Transverse colon (tissue), 4 donors: ENCODE measurements around the gene ZBTB34.

Experiments used
- POLR2A ChIP-seq: fragments of 450-650 bp; IDR thresholded peaks from one replicate; pipeline ENCODE4 v1.6.1; 2016; ENCODE audit warnings: antibody characterized with exemption, mild to moderate bottlenecking, moderate library complexity
- POLR2AphosphoS5 ChIP-seq, 3 donors: sonication (generic); formaldehyde crosslinking; IDR thresholded peaks; one replicate each; pipeline ENCODE4 v1.6.1; 2016; ENCODE audit warnings: antibody characterized with exemption in 3 of 3
- TF ChIP-seq, protein P1 (sequence below), 5 experiments: fragments of 200-600 bp in 3 of 5; fragments of 450-650 bp in 2 of 5; sonication (generic) in 3 of 5; IDR thresholded peaks; 1 replicate in 2 of 5; 2 replicates in 3 of 5; pipeline ENCODE4 v1.5.1; 2016 to 2017; ENCODE audit warnings: antibody characterized with exemption in 5 of 5, inconsistent platforms in 3 of 5, mild to moderate bottlenecking in 2 of 5, moderate library complexity in 1 of 5

DNA sequence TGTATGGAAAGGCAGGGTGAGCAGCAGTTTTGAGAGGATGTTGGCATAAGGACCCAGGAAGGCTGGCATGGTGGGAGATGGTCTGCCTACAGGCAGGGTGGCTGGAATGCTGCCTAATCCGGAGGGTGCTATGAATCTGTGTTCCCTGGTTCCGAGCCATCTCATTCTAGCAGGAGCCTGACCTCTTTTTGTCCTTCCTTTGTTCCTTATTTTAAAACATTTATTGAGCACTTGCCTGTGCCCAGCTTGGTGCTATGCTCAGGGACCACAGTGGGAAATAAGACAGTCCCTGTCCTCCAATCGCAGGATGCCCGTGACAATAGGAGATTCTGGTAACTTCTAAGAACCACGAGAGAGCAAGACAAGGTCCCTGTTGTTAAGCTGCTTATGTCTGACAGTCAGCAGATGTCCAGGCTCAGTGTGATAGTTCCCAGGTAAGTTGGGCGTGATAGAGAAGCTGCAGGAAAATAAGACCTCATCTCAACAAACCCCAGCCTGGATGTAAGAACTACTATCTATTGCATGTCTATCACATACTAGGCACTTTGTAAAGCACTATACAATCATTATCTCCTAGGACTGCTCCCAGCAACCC is 9.1 kb upstream of the ZBTB34 start:
- TF ChIP-seq, protein P1, sequence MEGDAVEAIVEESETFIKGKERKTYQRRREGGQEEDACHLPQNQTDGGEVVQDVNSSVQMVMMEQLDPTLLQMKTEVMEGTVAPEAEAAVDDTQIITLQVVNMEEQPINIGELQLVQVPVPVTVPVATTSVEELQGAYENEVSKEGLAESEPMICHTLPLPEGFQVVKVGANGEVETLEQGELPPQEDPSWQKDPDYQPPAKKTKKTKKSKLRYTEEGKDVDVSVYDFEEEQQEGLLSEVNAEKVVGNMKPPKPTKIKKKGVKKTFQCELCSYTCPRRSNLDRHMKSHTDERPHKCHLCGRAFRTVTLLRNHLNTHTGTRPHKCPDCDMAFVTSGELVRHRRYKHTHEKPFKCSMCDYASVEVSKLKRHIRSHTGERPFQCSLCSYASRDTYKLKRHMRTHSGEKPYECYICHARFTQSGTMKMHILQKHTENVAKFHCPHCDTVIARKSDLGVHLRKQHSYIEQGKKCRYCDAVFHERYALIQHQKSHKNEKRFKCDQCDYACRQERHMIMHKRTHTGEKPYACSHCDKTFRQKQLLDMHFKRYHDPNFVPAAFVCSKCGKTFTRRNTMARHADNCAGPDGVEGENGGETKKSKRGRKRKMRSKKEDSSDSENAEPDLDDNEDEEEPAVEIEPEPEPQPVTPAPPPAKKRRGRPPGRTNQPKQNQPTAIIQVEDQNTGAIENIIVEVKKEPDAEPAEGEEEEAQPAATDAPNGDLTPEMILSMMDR (IDR thresholded peaks at IDR 0.05), result no peak
- TF ChIP-seq POLR2AphosphoS5 (IDR thresholded peaks at IDR 0.05), result no peak
- TF ChIP-seq POLR2A, result no peak
